WERI-Rb-1 (cell line): Measurements from ENCODE around the gene PDE6G.

Experiments
- DNase-seq: peaks from one replicate; pipeline ENCODE4 v3.0.0-alpha.2; 2020
- H3K27ac ChIP-seq: fragments of 250-450 bp; sonication (Bioruptor Pico); 2 replicates; pipeline ENCODE4 v1.5.1; 2020; ENCODE audit warnings: mild to moderate bottlenecking, moderate library complexity
- H3K27me3 ChIP-seq: fragments of 250-450 bp; sonication (Bioruptor Pico); 2 replicates; pipeline ENCODE4 v1.5.1; 2021; ENCODE audit warnings: mild to moderate bottlenecking, low read depth, moderate library complexity; ENCODE audit not compliant: insufficient read depth, severe bottlenecking
- H3K36me3 ChIP-seq: fragments of 250-450 bp; sonication (Bioruptor Pico); 2 replicates; pipeline ENCODE4 v1.5.1; 2020; ENCODE audit warnings: mild to moderate bottlenecking, moderate library complexity
- H3K4me3 ChIP-seq: 2 replicates; pipeline ENCODE4 v1.5.1; 2011; ENCODE audit warnings: low read depth, mild to moderate bottlenecking, control low read depth, low read length
- H3K9me3 ChIP-seq: fragments of 250-450 bp; sonication (Bioruptor Pico); 2 replicates; pipeline ENCODE4 v1.5.1; 2021; ENCODE audit warnings: mild to moderate bottlenecking, moderate library complexity; ENCODE audit not compliant: severe bottlenecking
- CTCF ChIP-seq: IDR thresholded peaks from 2 replicates; pipeline ENCODE4 v1.5.1; 2011; ENCODE audit warnings: low read depth, mild to moderate bottlenecking, control low read depth, inconsistent platforms, low read length

The PDE6G gene

GRCh38 chr17:81667754-81668153 is 11.4 kb upstream of the PDE6G start:
- peak; percentile 63 for DNase-seq
- Histone ChIP-seq H3K4me3 (no peak overlapping the region), H3K36me3 (peaks cover 73% of the 10 kb centered on the region), H3K9me3 (no peaks in the 10 kb centered on the region), H3K27me3 (no peaks in the 10 kb centered on the region), H3K27ac (peak overlapping the region; percentile 15)
- peak; percentile 57 for TF ChIP-seq CTCF

GRCh38 chr17:81666342-81667191 is 10.2 kb upstream of the PDE6G start, which contains the start of the genes CCDC137 and OXLD1:
Gene CCDC137 (plus strand): TSS chr17:81666737. CDS start chr17:81666767, 30 bp downstream.
Gene OXLD1 (minus strand): TSS chr17:81666605. CDS start chr17:81666577, 28 bp downstream.
- no peaks in the 10 kb centered on the region for H3K9me3 ChIP-seq
- H3K4me3 ChIP-seq: peak within 1 kb of the TSS; percentile 97
- H3K27me3 ChIP-seq: no peaks in the 10 kb centered on the region
- TF ChIP-seq CTCF: no peak
- peak within 1 kb of the TSS; percentile 97 for H3K27ac ChIP-seq
- peak; percentile 99 for DNase-seq
- H3K36me3 ChIP-seq: peaks cover 62% of the 10 kb centered on the region

- Histone ChIP-seq H3K9me3 (no peaks in the 10 kb centered on the region), H3K4me3 (peak overlapping the region; percentile 97), H3K27me3 (no peaks in the 10 kb centered on the region), H3K36me3 (peaks cover 56% of the 10 kb centered on the region), H3K27ac (peak overlapping the region; percentile 97)
- TF ChIP-seq CTCF: no peak
- DNase-seq: peak; percentile 66
Measured at GRCh38 chr17:81666092-81666341, 9.7 kb upstream of the PDE6G start.

GRCh38 chr17:81665205-81666091 is 9.1 kb upstream of the PDE6G start:
- Histone ChIP-seq H3K4me3 (peak overlapping the region; percentile 97), H3K36me3 (peaks cover 50% of the 10 kb centered on the region), H3K9me3 (no peaks in the 10 kb centered on the region), H3K27me3 (no peaks in the 10 kb centered on the region), H3K27ac (peak overlapping the region; percentile 97)
- TF ChIP-seq CTCF: no peak
- DNase-seq: peak; percentile 63

- DNase-seq: peak; percentile 16
- H3K36me3 ChIP-seq: peaks cover 37% of the 10 kb centered on the region
- H3K9me3 ChIP-seq: no peaks in the 10 kb centered on the region
- H3K4me3 ChIP-seq: no peak overlapping the region
- no peak for TF ChIP-seq CTCF
- H3K27ac ChIP-seq: peak overlapping the region; percentile 10; the same call in 1 of the 2 replicates
- H3K27me3 ChIP-seq: no peaks in the 10 kb centered on the region
Measured at GRCh38 chr17:81664051-81664470, 7.7 kb upstream of the PDE6G start.
